H9 (cell line): ENCODE results near the gene GANAB. TPM values are rescaled to one million over a fixed set of nuclear protein-coding genes. Genes with fewer than 3 reads are reported as not detected.

Source experiments
- DNase-seq: peaks from one replicate; pipeline ENCODE4 v3.0.0-alpha.2; 2017
- H2AFZ ChIP-seq: one replicate; pipeline ENCODE4 v1.6.1; 2013; ENCODE audit warnings: mild to moderate bottlenecking, low read length, control low read depth, moderate library complexity
- H2AK5ac ChIP-seq: 2 replicates; pipeline ENCODE4 v1.6.1; 2013; ENCODE audit warnings: low read length, control low read depth, mixed read lengths; ENCODE audit not compliant: insufficient read length
- H2BK120ac ChIP-seq: one replicate; pipeline ENCODE4 v1.6.1; 2013; ENCODE audit warnings: low read depth, mild to moderate bottlenecking, low read length, control low read depth, inconsistent platforms; ENCODE audit not compliant: poor library complexity, severe bottlenecking
- H2BK12ac ChIP-seq: 2 replicates; pipeline ENCODE4 v1.6.1; 2013; ENCODE audit warnings: low read length, control low read depth, mixed read lengths, low read depth; ENCODE audit not compliant: insufficient read length
- H2BK15ac ChIP-seq: 2 replicates; pipeline ENCODE4 v1.6.1; 2013; ENCODE audit warnings: low read depth, low read length, control low read depth
- H2BK20ac ChIP-seq: one replicate; pipeline ENCODE4 v1.6.1; 2013; ENCODE audit warnings: low read depth, mild to moderate bottlenecking, low read length, control low read depth, inconsistent platforms; ENCODE audit not compliant: poor library complexity, severe bottlenecking
- H2BK5ac ChIP-seq: 2 replicates; pipeline ENCODE4 v1.6.1; 2013; ENCODE audit warnings: low read length, control low read depth, mixed read lengths; ENCODE audit not compliant: insufficient read length
- H3K14ac ChIP-seq: 2 replicates; pipeline ENCODE4 v1.6.1; 2013; ENCODE audit warnings: low read length, control low read depth; ENCODE audit not compliant: insufficient read depth
- H3K18ac ChIP-seq: 2 replicates; pipeline ENCODE4 v1.6.1; 2013; ENCODE audit warnings: low read depth, mild to moderate bottlenecking, mixed read lengths, low read length, control low read depth; ENCODE audit not compliant: insufficient read length
- H3K23ac ChIP-seq: 2 replicates; pipeline ENCODE4 v1.6.1; 2013; ENCODE audit warnings: low read length, control low read depth, mixed read lengths, low read depth; ENCODE audit not compliant: insufficient read length
- H3K23me2 ChIP-seq: 2 replicates; pipeline ENCODE4 v1.6.1; 2013; ENCODE audit warnings: low read depth, mild to moderate bottlenecking, mixed read lengths, low read length, control low read depth; ENCODE audit not compliant: insufficient read length, poor library complexity, severe bottlenecking
- H3K27ac ChIP-seq: 2 replicates; pipeline ENCODE4 v1.5.1; 2013; ENCODE audit warnings: low read length, control low read depth, mixed read lengths, low read depth; ENCODE audit not compliant: insufficient read length
- H3K27me3 ChIP-seq: 2 replicates; pipeline ENCODE4 v1.6.1; 2013; ENCODE audit warnings: low read length, control low read depth, inconsistent platforms; ENCODE audit not compliant: insufficient read depth
- H3K4ac ChIP-seq: 2 replicates; pipeline ENCODE4 v1.6.1; 2013; ENCODE audit warnings: low read depth, mild to moderate bottlenecking, control low read depth, inconsistent platforms, low read length, moderate library complexity
- H3K4me1 ChIP-seq: 2 replicates; pipeline ENCODE4 v1.6.1; 2013; ENCODE audit warnings: low read length, control low read depth, inconsistent platforms; ENCODE audit not compliant: insufficient read depth
- H3K4me2 ChIP-seq: 2 replicates; pipeline ENCODE4 v1.6.1; 2013; ENCODE audit warnings: low read length, control low read depth, mixed read lengths; ENCODE audit not compliant: insufficient read length, insufficient read depth
- H3K56ac ChIP-seq: 2 replicates; pipeline ENCODE4 v1.6.1; 2013; ENCODE audit warnings: low read depth, mild to moderate bottlenecking, mixed read lengths, low read length, control low read depth; ENCODE audit not compliant: insufficient read length
- H3K79me1 ChIP-seq: 2 replicates; pipeline ENCODE4 v1.6.1; 2013; ENCODE audit warnings: low read depth, mild to moderate bottlenecking, moderate library complexity, low read length, control low read depth, inconsistent platforms; ENCODE audit not compliant: insufficient read depth, poor library complexity, severe bottlenecking
- H3K79me2 ChIP-seq: 2 replicates; pipeline ENCODE4 v1.6.1; 2013; ENCODE audit warnings: low read length, control low read depth, inconsistent platforms; ENCODE audit not compliant: insufficient read depth
- H3K9ac ChIP-seq: 2 replicates; pipeline ENCODE4 v1.6.1; 2013; ENCODE audit warnings: low read length, control low read depth, mixed read lengths; ENCODE audit not compliant: insufficient read length; ENCODE audit errors: extremely low read depth
- H3K9me3 ChIP-seq: one replicate; pipeline ENCODE4 v1.6.1; 2013; ENCODE audit warnings: low read depth, low read length, inconsistent platforms; ENCODE audit not compliant: control insufficient read depth
- H3T11ph ChIP-seq: one replicate; pipeline ENCODE4 v1.6.1; 2013; ENCODE audit warnings: mild to moderate bottlenecking, low read length, control low read depth, inconsistent platforms
- H4K20me1 ChIP-seq: one replicate; pipeline ENCODE4 v1.6.1; 2013; ENCODE audit not compliant: control insufficient read depth, insufficient read length, insufficient read depth
- H4K5ac ChIP-seq: 2 replicates; pipeline ENCODE4 v1.6.1; 2013; ENCODE audit warnings: low read depth, mild to moderate bottlenecking, mixed read lengths, low read length, control low read depth; ENCODE audit not compliant: insufficient read length
- H4K8ac ChIP-seq: replicated peaks from 2 replicates; pipeline ENCODE4 v1.6.1; 2013; ENCODE audit warnings: low read length, control low read depth, mixed read lengths, low read depth; ENCODE audit not compliant: insufficient read length
- H4K91ac ChIP-seq: 2 replicates; pipeline ENCODE4 v1.6.1; 2013; ENCODE audit warnings: low read depth, mild to moderate bottlenecking, moderate library complexity, mixed read lengths, low read length, control low read depth; ENCODE audit not compliant: insufficient read length
- H3K27ac Mint-ChIP-seq, 3 experiments: 2 replicates in 2 of 3; 3 replicates in 1 of 3; pipeline ENCODE4 v1.8.0; 2020 to 2021; ENCODE audit warnings: mixed read lengths in 3 of 3, mild to moderate bottlenecking in 1 of 3, moderate library complexity in 1 of 3
- H3K27me3 Mint-ChIP-seq: 2 replicates; pipeline ENCODE4 v1.8.0; 2021; ENCODE audit warnings: low read depth, mild to moderate bottlenecking, moderate library complexity, mixed read lengths
- H3K36me3 Mint-ChIP-seq, 3 experiments: 2 replicates in 2 of 3; 3 replicates in 1 of 3; pipeline ENCODE4 v1.8.0; 2020 to 2021; ENCODE audit warnings: low read depth in 3 of 3, mixed read lengths in 3 of 3; ENCODE audit not compliant: insufficient read depth in 1 of 3
- H3K4me1 Mint-ChIP-seq, 2 experiments: 2 replicates each; pipeline ENCODE4 v1.8.0; 2020; ENCODE audit warnings: mixed read lengths in 2 of 2
- H3K4me3 Mint-ChIP-seq, 2 experiments: 2 replicates in 1 of 2; 3 replicates in 1 of 2; pipeline ENCODE4 v1.8.0; 2020 to 2021; ENCODE audit warnings: mild to moderate bottlenecking in 2 of 2, mixed read lengths in 2 of 2, moderate library complexity in 1 of 2
- H3K9me3 Mint-ChIP-seq, 2 experiments: 2 replicates in 1 of 2; 3 replicates in 1 of 2; pipeline ENCODE4 v1.8.0; 2020; ENCODE audit warnings: mild to moderate bottlenecking in 2 of 2, mixed read lengths in 2 of 2, moderate library complexity in 1 of 2
- CTCF ChIP-seq: fragments of 200-600 bp; sonication (generic); conservative IDR thresholded peaks from 3 replicates; pipeline ENCODE4 v1.8.0; 2021; ENCODE audit warnings: antibody characterized with exemption, mild to moderate bottlenecking
- WGBS: extraction: QIAGEN DNeasy Blood & Tissue Kit; methylation state at CpG from one replicate; pipeline ENCODE4 v1.1.7; 2013; ENCODE audit warnings: missing lambda C conversion rate, low lambda C conversion rate, mixed read lengths; ENCODE audit not compliant: insufficient read length; ENCODE audit errors: extremely low coverage; 5-methylcytosine and 5-hydroxymethylcytosine counted together
- total RNA-seq: library from RNA; stranded (reverse); gene quantifications from 2 replicates; pipeline ENCODE4 v1.2.1, GENCODE V29; 2021

The GANAB gene
- total RNA-seq, 1 experiment from 2014 or later, result 387 TPM

DNA sequence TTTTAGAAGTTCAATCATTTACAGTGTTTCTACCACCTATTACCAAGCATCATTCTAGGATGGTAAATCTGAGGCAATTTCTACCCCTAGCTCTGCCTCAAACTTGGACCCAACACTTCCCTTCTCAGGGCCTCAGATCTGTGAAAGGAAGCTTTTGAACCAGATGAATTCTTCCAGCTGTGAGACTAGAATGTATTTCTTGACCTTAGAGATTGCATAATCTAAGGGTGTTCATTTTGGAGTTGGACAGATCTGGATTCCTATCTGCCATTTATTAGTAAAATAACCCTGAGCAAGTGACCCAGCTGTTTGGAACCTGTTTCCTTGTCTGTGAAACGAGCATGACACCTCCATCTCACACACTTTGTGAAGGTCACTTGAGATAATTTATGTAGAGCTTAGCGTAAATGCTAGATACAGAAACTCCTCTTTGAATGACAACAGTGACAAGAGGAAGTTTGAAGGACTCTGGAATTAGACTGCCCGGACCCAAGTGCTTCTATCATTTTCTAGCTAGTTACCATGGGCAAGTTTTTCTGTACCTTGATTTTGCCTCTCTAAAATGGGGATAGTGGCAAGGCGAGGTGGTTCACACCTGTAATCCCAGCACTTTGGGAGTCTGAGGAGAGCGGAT lies 10.5 kb upstream of the GANAB start:
- Histone ChIP-seq H2AFZ (no peak overlapping the region), H3K27me3 (no peaks in the 10 kb centered on the region), H2BK15ac (no peak overlapping the region), H3T11ph (no peak overlapping the region), H4K5ac (no peak overlapping the region), H2BK20ac (no peak overlapping the region), H4K20me1 (no peaks in the 10 kb centered on the region), H3K4me1 (no peaks in the 10 kb centered on the region), H3K27ac (no peak overlapping the region), H3K79me2 (peaks cover 2% of the 10 kb centered on the region; the same call in 1 of the 2 replicates), H3K4ac (no peak overlapping the region), H4K91ac (no peak overlapping the region), H2BK120ac (no peak overlapping the region), H3K56ac (no peak overlapping the region), H3K9ac (no peak overlapping the region), H3K23me2 (peaks cover 4% of the 10 kb centered on the region), H2AK5ac (no peak overlapping the region), H2BK12ac (no peak overlapping the region), H3K23ac (no peak overlapping the region), H3K4me2 (no peak overlapping the region), H3K9me3 (no peaks in the 10 kb centered on the region), H4K8ac (no peak overlapping the region), H2BK5ac (no peak overlapping the region), H3K18ac (no peak overlapping the region), H3K79me1 (no peaks in the 10 kb centered on the region), H3K14ac (no peak overlapping the region)
- Mint-ChIP-seq H3K27ac (no peak overlapping the region), H3K4me1 (peaks cover 4 to 9% of the 10 kb centered on the region in 2 experiments), H3K4me3 (no peak overlapping the region), H3K36me3 (peaks cover 0 to 11% (median 0%) of the 10 kb centered on the region in 3 experiments; a peak in 2 of 7 replicates), H3K27me3 (no peaks in the 10 kb centered on the region), H3K9me3 (no peaks in the 10 kb centered on the region)
- no CpG with 5 or more reads among the region's 5 CpGs for WGBS
- no peak for DNase-seq
- TF ChIP-seq CTCF, result no peak
